GM18858 (cell line): Measurements from ENCODE around the gene PGAP3.
A peak's percentile ranks its signal among the peaks of the same experiment; 100 is the strongest.
"Not testable (repeated sequence)": the region's sequence is repeated elsewhere in the genome, so short reads cannot be mapped to it uniquely, and the experiment has no call there.

Experiments used
- ATAC-seq: cut with Tn5 transposase; IDR thresholded peaks from one replicate; pipeline ENCODE4 v1.9.1; 2021; ENCODE audit not compliant: unreplicated experiment

PGAP3 gene

GRCh38 chr17:39687546-39688474 lies at the start of gene PGAP3:
Gene PGAP3, minus strand, starts transcription at chr17:39688057. Its CDS starts 43 bp downstream, at chr17:39688014.
- peak; percentile 78 for ATAC-seq

- no peak for ATAC-seq
Observed at GRCh38 chr17:39737206-39737759, 49.4 kb upstream of the PGAP3 start.

- no peak for ATAC-seq
Observed at GRCh38 chr17:39736319-39737165, 48.7 kb upstream of the PGAP3 start.

GRCh38 chr17:39735882-39736281 lies 48.0 kb upstream of the PGAP3 start:
- no peak for ATAC-seq

DNA sequence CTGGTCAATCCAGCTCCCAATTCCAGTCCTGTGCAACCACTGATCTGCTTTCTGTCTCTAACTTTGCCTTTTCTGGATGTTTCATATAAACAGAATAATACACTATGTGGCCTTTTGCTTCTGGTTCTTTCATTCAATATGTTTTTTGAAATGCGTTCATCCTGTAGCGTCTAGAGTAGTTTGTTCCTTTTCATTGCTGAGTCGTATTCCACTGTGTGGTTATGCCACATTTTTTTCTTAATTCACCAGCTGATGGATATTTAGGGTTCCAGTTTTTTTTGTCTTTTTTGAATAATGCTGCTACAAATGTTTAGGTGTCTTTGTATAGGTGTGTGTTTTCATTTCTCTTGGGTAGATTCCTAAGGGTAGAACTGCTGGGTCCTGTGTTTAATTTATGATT lies 44.7 kb upstream of the PGAP3 start:
- ATAC-seq, result no peak

DNA sequence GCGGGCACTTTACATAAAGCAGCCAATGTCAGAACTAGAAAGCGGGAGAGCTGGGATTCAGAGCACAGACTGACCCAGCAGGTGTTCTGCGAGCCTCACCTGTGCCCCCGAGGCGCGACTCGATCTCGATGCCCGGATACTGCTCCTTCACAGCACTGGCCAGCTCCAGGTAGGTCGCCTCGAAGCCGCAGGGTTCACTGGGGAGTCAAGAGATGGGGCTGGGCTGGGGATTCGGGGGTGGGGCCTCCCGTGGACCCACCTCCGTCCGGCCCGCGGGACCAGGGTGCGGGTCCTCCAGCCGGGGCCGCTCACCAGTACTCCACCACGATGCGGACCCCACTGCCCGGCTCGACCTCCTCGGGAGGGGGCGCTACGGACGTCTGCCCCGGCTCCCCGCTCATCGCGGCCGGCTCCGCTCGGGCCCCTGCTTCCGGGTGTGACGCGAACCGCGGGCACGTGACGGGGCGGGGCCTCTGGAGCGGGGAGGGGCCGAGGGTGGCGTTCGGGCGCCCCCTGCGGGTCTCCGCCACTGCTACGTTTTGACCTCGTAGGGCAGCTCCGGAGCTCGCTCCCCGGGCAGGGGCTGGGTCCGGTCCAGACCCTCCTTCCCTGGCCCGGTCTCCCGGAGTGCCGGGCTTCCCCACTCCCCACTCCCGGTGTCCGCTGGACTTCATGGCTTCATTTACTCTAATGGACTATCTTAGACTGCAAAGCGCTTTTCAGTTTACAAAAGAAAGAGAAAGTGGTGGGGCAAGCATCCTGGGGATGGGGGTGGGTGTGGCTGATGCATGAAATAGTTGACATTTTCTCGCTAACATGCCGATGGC lies 42.5 kb upstream of the PGAP3 start, which contains the start of gene MIEN1:
MIEN1 (minus strand) TSS at position 438 of the 827 bp plus-strand sequence; CDS start at position 401, 37 bp downstream.
- ATAC-seq, result peak; percentile 64

GRCh38 chr17:39729280-39729851 lies 41.5 kb upstream of the PGAP3 start:
- no peak for ATAC-seq

GRCh38 chr17:39727556-39727955 lies 39.7 kb upstream of the PGAP3 start:
- no peak for ATAC-seq

GRCh38 chr17:39726617-39727016 lies 38.8 kb upstream of the PGAP3 start:
- no peak for ATAC-seq

GRCh38 chr17:39725923-39726322 lies 38.1 kb upstream of the PGAP3 start:
- not testable (repeated sequence) for ATAC-seq

DNA sequence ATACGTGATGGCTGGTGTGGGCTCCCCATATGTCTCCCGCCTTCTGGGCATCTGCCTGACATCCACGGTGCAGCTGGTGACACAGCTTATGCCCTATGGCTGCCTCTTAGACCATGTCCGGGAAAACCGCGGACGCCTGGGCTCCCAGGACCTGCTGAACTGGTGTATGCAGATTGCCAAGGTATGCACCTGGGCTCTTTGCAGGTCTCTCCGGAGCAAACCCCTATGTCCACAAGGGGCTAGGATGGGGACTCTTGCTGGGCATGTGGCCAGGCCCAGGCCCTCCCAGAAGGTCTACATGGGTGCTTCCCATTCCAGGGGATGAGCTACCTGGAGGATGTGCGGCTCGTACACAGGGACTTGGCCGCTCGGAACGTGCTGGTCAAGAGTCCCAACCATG lies 36.9 kb upstream of the PGAP3 start:
- ATAC-seq, result no peak

DNA sequence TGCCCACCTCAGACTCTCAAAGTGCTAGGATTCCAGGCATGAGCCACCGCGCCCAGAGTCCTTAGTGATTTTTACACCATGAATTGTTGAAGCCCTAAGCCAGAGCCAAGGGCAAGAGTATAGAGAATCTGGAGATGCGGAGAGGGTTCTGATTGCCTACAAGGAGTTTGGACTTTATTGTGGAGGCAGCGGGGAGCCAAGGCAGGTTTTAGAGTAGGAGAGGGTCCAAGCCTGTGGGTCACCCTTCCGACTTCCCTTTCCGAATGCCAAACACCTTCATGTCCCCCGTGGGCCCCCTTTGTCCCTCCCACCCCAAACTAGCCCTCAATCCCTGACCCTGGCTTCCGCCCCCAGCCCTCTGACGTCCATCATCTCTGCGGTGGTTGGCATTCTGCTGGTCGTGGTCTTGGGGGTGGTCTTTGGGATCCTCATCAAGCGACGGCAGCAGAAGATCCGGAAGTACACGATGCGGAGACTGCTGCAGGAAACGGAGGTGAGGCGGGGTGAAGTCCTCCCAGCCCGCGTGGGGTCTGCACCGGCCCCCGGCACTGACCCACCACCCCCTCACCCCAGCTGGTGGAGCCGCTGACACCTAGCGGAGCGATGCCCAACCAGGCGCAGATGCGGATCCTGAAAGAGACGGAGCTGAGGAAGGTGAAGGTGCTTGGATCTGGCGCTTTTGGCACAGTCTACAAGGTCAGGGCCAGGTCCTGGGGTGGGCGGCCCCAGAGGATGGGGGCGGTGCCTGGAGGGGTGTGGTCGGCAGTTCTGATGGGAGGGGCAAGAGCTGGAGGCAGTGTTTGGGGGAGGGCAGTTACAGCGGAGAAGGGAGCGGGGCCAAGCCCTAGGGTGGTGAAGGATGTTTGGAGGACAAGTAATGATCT lies 35.4 kb upstream of the PGAP3 start:
- no peak for ATAC-seq

- no peak for ATAC-seq
Observed at GRCh38 chr17:39722104-39722503, 34.2 kb upstream of the PGAP3 start.

- no peak for ATAC-seq
Observed at GRCh38 chr17:39719563-39720355, 31.9 kb upstream of the PGAP3 start.

DNA sequence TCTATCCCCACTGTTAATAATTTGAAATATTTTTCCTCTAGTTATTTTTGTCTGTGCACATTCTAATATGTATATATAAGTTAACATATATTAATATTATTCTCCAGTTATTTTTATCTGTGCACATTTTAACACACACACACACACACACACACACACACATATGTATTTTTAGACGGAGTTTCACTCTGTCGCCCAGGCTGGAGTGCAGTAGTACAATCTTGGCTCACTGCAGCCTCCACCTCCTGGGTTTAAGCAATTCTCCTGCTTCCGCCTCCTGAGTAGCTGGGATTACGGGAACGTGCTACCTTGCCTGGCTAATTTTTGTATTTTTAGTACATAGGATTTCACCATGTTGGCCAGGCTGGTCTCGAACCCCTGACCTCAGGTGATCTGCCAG lies 29.8 kb upstream of the PGAP3 start:
- ATAC-seq, result no peak

GRCh38 chr17:39716879-39717536 lies 29.2 kb upstream of the PGAP3 start:
- no peak for ATAC-seq

GRCh38 chr17:39716073-39716818 lies 28.4 kb upstream of the PGAP3 start:
- no peak for ATAC-seq
